Inflammatory macrophage treated with lipopolysaccharide for 1 hour (primary cell): ENCODE data around the gene LBR.

Experiments used
- DNase-seq, 2 donors: peaks; one replicate each; pipeline ENCODE4 v3.0.0-alpha.2; 2020 to 2022

Gene LBR

GRCh38 chr1:225462714-225463574 lies 35.1 kb upstream of the LBR start:
- no peak for DNase-seq

GRCh38 chr1:225462429-225462713 lies 34.5 kb upstream of the LBR start:
- DNase-seq: no peak

- DNase-seq: no peak
These were observed 33.9 kb upstream of the LBR start for GRCh38 chr1:225461533-225462428.

GRCh38 chr1:225460737-225461532 lies 33.1 kb upstream of the LBR start:
- DNase-seq: peak in 1 of 2 donors; percentile 72

- no peak for DNase-seq
These were observed 32.3 kb upstream of the LBR start for GRCh38 chr1:225460021-225460736.

- peak; percentile 72 to 78 for DNase-seq
These were observed 30.4 kb upstream of the LBR start for GRCh38 chr1:225458222-225458631.

- DNase-seq: peak; percentile 94 to 98
These were observed 26.9 kb upstream of the LBR start for GRCh38 chr1:225454733-225455132.

GRCh38 chr1:225453797-225454648 lies 26.2 kb upstream of the LBR start:
- no peak for DNase-seq

GRCh38 chr1:225451840-225452515 lies 24.1 kb upstream of the LBR start:
- no peak for DNase-seq

GRCh38 chr1:225451340-225451739 lies 23.5 kb upstream of the LBR start:
- no peak for DNase-seq

GRCh38 chr1:225450491-225451191 lies 22.8 kb upstream of the LBR start:
- DNase-seq: peak; percentile 39 to 65

GRCh38 chr1:225449774-225450173 lies 21.9 kb upstream of the LBR start:
- no peak for DNase-seq

- DNase-seq: no peak
These were observed 21.4 kb upstream of the LBR start for GRCh38 chr1:225449261-225449660.

GRCh38 chr1:225448146-225448805 lies 20.4 kb upstream of the LBR start:
- no peak for DNase-seq

- no peak for DNase-seq
These were observed 19.8 kb upstream of the LBR start for GRCh38 chr1:225447650-225448089.

- no peak for DNase-seq
These were observed 19.3 kb upstream of the LBR start for GRCh38 chr1:225446981-225447615.

GRCh38 chr1:225446595-225446960 lies 18.7 kb upstream of the LBR start:
- no peak for DNase-seq

GRCh38 chr1:225445639-225446594 lies 18.1 kb upstream of the LBR start:
- no peak for DNase-seq
